ENCODE results near the gene RPL21.
"Not testable (repeated sequence)": the region's sequence is repeated elsewhere in the genome, so short reads cannot be mapped to it uniquely, and the experiment has no call there.

Gene RPL21

GRCh38 chr13:27290715-27291114 is 39.4 kb downstream of the RPL21 start:
- no peak for DNase-seq

DNA sequence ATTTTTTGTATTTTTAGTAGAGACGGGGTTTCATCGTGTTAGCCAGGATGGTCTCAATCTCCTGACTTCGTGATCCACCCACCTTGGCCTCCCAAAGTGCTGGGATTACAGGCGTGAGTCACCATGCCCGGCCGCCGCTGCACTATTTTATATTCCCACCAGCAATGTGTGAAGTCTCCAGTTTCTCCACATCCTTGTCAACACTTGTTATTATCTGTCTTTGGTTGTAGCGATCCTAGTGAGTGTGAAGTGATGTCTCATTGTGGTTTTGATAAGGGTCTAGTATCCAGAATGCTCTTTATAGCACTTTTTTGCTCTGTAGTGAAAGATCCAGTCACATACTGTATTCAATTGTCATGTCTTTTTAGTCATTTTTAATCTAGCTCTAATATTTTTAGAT is 40.6 kb downstream of the RPL21 start:
- DNase-seq = not testable (repeated sequence)

DNA sequence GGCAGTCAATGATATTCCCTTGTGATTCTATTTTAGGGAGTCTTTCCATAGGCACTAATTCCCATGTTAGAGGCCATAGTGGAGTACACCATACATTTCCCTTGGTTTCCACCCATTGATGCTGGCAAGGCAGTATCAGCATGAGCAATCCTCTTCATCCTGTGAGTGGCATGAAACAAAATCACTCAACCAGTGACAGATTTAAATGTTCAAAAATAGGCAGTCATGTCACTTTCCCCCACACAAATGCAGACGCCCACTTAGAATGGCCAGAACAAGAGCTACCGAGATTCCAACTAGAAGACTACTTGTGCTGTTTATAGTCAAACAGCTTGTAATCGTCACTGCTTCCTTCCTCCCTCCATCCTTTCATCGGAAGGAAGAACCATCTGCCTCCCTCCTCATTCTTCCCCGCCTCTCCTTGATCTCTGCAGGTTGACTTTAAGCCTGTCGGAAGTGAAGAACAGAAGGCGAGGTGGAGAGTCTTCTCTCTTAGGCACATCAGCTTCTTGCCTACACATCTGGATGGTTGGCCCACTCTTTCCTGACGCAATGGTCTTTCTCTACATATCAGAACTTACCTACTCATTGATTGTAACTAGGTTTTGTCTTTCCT is 41.8 kb downstream of the RPL21 start:
- no peak for DNase-seq

- no peak for DNase-seq
Observed at GRCh38 chr13:27293873-27294515, 42.6 kb downstream of the RPL21 start.

DNA sequence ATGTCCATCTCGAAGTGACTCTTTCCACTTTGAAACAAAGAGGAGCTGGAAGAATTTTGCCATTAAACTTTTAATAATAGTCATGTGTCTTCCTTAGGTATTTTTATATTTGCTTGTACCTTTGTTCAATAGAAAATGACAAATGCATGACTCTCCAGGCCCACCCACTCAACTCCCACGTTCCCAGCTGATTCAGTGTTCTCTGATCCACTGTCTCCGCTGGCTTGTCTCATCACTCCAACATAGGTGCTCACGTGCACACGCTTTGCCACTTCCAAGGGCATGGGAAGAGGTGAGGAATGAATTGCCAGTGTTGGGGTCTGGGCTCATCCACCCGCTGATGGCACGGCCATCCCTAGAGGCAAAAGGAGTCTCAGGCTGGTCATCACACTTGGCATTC is 43.7 kb downstream of the RPL21 start:
- no peak for DNase-seq

GRCh38 chr13:27295660-27296059 is 44.3 kb downstream of the RPL21 start:
- no peak for DNase-seq

- DNase-seq = no peak
Observed at GRCh38 chr13:27296496-27296895, 45.1 kb downstream of the RPL21 start.

DNA sequence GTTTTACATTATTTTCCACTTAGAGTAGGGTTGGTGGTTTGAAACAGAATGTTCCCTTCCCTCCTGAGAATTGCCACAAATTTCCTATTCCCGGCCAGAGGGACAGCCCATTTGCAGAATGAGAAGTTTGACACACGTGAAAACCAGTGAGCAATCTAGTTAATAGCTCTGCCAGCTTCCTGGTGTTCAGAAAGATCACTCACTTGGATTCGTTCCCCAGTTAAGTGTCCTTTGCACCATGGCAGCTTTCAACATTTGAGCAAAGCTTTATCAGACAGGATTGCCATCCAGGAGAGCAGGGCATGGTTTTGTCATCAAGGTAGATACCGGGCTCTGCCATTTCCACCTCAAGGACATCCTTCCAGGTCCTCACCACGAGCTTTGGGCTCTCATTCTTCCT is 47.5 kb downstream of the RPL21 start:
- no peak for DNase-seq

- not testable (repeated sequence) for DNase-seq
Observed at GRCh38 chr13:27300406-27300805, 49.0 kb downstream of the RPL21 start.

GRCh38 chr13:27300941-27301586 is 49.7 kb downstream of the RPL21 start:
- DNase-seq = no peak

GRCh38 chr13:27302643-27303262 is 51.4 kb downstream of the RPL21 start:
- DNase-seq = no peak

- DNase-seq = no peak
Observed at GRCh38 chr13:27304099-27304498, 52.7 kb downstream of the RPL21 start.

DNA sequence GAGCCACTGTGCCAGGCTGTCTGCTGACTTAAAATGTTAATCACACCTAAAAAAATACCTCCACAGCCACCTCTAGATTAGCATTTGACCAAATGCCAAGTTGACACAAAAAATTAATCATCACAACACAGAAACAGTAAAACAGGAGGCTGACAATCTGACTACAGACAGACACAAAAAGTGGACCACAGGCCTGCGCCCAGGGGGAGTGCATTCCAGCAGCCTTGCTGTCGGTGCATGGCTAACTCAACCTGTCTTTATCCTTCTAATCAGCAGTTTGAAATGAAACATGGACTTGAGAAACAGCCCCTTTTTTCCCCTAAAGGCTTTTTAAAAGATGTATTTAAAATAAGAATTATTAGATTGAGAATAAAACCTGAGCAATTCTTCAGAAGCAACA is 53.3 kb downstream of the RPL21 start:
- no peak for DNase-seq

Measured in NCI-H1417 treated with DMSO at 0.1 percent for 48 hours (cell line).